ENCODE results near the gene WSB1. TPM values are rescaled to one million over a fixed set of nuclear protein-coding genes. Genes with fewer than 3 reads are reported as not detected.

Gene WSB1
- total RNA-seq, 1 donor from 2014 or later, result 633 TPM

- TF ChIP-seq CTCF (IDR thresholded peaks at IDR 0.05; ENCODE audit: partially characterized antibody, unreplicated experiment), result no peak
- H3K36me3 Mint-ChIP-seq (ENCODE audit: unreplicated experiment), result no peaks in the 10 kb centered on the region
- no peak overlapping the region for H3K4me3 Mint-ChIP-seq (ENCODE audit: unreplicated experiment)
- peaks cover 1% of the 10 kb centered on the region for H3K9me3 Mint-ChIP-seq (ENCODE audit: unreplicated experiment)
- H3K27ac Mint-ChIP-seq (ENCODE audit: unreplicated experiment), result no peak overlapping the region
- peaks cover 10% of the 10 kb centered on the region for H3K4me1 Mint-ChIP-seq (ENCODE audit: low read depth, unreplicated experiment)
- peaks cover 9% of the 10 kb centered on the region for H3K27me3 Mint-ChIP-seq (ENCODE audit: unreplicated experiment)
- DNase-seq, result no peak
These were observed 47.1 kb downstream of the WSB1 start for GRCh38 chr17:27341041-27341471.

GRCh38 chr17:27342059-27342458 is 48.1 kb downstream of the WSB1 start:
- no peak for DNase-seq
- Mint-ChIP-seq H3K27ac (ENCODE audit: unreplicated experiment) (no peak overlapping the region), H3K36me3 (ENCODE audit: unreplicated experiment) (no peaks in the 10 kb centered on the region), H3K4me3 (ENCODE audit: unreplicated experiment) (no peak overlapping the region), H3K27me3 (ENCODE audit: unreplicated experiment) (peaks cover 8% of the 10 kb centered on the region), H3K4me1 (ENCODE audit: low read depth, unreplicated experiment) (peaks cover 6% of the 10 kb centered on the region), H3K9me3 (ENCODE audit: unreplicated experiment) (peaks cover 1% of the 10 kb centered on the region)
- no peak for TF ChIP-seq CTCF (IDR thresholded peaks at IDR 0.05; ENCODE audit: partially characterized antibody, unreplicated experiment)

- peaks cover 4% of the 10 kb centered on the region for H3K9me3 Mint-ChIP-seq (ENCODE audit: unreplicated experiment)
- no peak overlapping the region for H3K4me3 Mint-ChIP-seq (ENCODE audit: unreplicated experiment)
- DNase-seq, result no peak
- no peaks in the 10 kb centered on the region for H3K36me3 Mint-ChIP-seq (ENCODE audit: unreplicated experiment)
- H3K27ac Mint-ChIP-seq (ENCODE audit: unreplicated experiment), result no peak overlapping the region
- no peak for TF ChIP-seq CTCF (IDR thresholded peaks at IDR 0.05; ENCODE audit: partially characterized antibody, unreplicated experiment)
- H3K4me1 Mint-ChIP-seq (ENCODE audit: low read depth, unreplicated experiment), result peaks cover 9% of the 10 kb centered on the region
- peaks cover 8% of the 10 kb centered on the region for H3K27me3 Mint-ChIP-seq (ENCODE audit: unreplicated experiment)
These were observed 49.4 kb downstream of the WSB1 start for GRCh38 chr17:27343294-27343693.

- Mint-ChIP-seq H3K4me1 (ENCODE audit: low read depth, unreplicated experiment) (peaks cover 11% of the 10 kb centered on the region), H3K27me3 (ENCODE audit: unreplicated experiment) (peaks cover 8% of the 10 kb centered on the region), H3K36me3 (ENCODE audit: unreplicated experiment) (no peaks in the 10 kb centered on the region), H3K9me3 (ENCODE audit: unreplicated experiment) (peaks cover 6% of the 10 kb centered on the region), H3K4me3 (ENCODE audit: unreplicated experiment) (no peak overlapping the region), H3K27ac (ENCODE audit: unreplicated experiment) (no peak overlapping the region)
- DNase-seq, result no peak
- TF ChIP-seq CTCF (IDR thresholded peaks at IDR 0.05; ENCODE audit: partially characterized antibody, unreplicated experiment), result no peak
These were observed 50.2 kb downstream of the WSB1 start for GRCh38 chr17:27343977-27344607.

- TF ChIP-seq CTCF (IDR thresholded peaks at IDR 0.05; ENCODE audit: partially characterized antibody, unreplicated experiment), result no peak
- Mint-ChIP-seq H3K4me1 (ENCODE audit: low read depth, unreplicated experiment) (peaks cover 11% of the 10 kb centered on the region), H3K27me3 (ENCODE audit: unreplicated experiment) (peaks cover 6% of the 10 kb centered on the region), H3K27ac (ENCODE audit: unreplicated experiment) (peak overlapping the region; percentile 96), H3K4me3 (ENCODE audit: unreplicated experiment) (peak overlapping the region; percentile 95), H3K36me3 (ENCODE audit: unreplicated experiment) (no peaks in the 10 kb centered on the region), H3K9me3 (ENCODE audit: unreplicated experiment) (peaks cover 6% of the 10 kb centered on the region)
- peak; percentile 61 for DNase-seq
These were observed 51.4 kb downstream of the WSB1 start for GRCh38 chr17:27345141-27345904.
